22Rv1 (cell line): ENCODE data around the gene NPM3.

Experiments used
- CTCF ChIP-seq: fragments of 450-650 bp; IDR thresholded peaks from 2 replicates; pipeline ENCODE4 v1.5.1; 2017; ENCODE audit warnings: mild to moderate bottlenecking
- ZFX ChIP-seq: fragments of 450-650 bp; IDR thresholded peaks from 2 replicates; pipeline ENCODE4 v1.6.1; 2017; ENCODE audit warnings: antibody characterized with exemption, borderline replicate concordance

GRCh38 chr10:101775273-101776160 lies 7.7 kb downstream of the NPM3 start, which contains the start of gene FGF8:
- TF ChIP-seq CTCF (no peak), ZFX (no peak)
